Effector memory CD4-positive, alpha-beta T cell (primary cell): Measurements from ENCODE around the gene PSMA8.
"Not testable (repeated sequence)": the region's sequence is repeated elsewhere in the genome, so short reads cannot be mapped to it uniquely, and the experiment has no call there.

ENCODE experiments used
- DNase-seq, 3 donors: peaks; one replicate each; pipeline ENCODE4 v3.0.0-alpha.2; 2020
- H3K27ac ChIP-seq: 2 replicates; pipeline ENCODE4 v1.7.0; 2013; ENCODE audit warnings: mild to moderate bottlenecking, low read length, moderate library complexity; ENCODE audit not compliant: insufficient read depth, poor library complexity, severe bottlenecking
- H3K27me3 ChIP-seq: replicated peaks from 2 replicates; pipeline ENCODE4 v1.7.0; 2013; ENCODE audit warnings: mild to moderate bottlenecking, low read length; ENCODE audit not compliant: insufficient read depth, control insufficient read depth, poor library complexity, severe bottlenecking
- H3K36me3 ChIP-seq: 2 replicates; pipeline ENCODE4 v1.7.0; 2013; ENCODE audit warnings: mild to moderate bottlenecking, low read length, moderate library complexity; ENCODE audit not compliant: control insufficient read depth, insufficient read depth
- H3K4me1 ChIP-seq: 2 replicates; pipeline ENCODE4 v1.7.0; 2013; ENCODE audit warnings: low read length, mild to moderate bottlenecking; ENCODE audit not compliant: control insufficient read depth, insufficient read depth, poor library complexity, severe bottlenecking
- H3K4me3 ChIP-seq: 2 replicates; pipeline ENCODE4 v1.7.0; 2013; ENCODE audit warnings: low read length, low read depth, mild to moderate bottlenecking; ENCODE audit not compliant: insufficient read depth, poor library complexity, severe bottlenecking
- H3K9me3 ChIP-seq: 2 replicates; pipeline ENCODE4 v1.7.0; 2013; ENCODE audit warnings: mild to moderate bottlenecking, low read length, moderate library complexity; ENCODE audit not compliant: control insufficient read depth

Gene PSMA8

DNA sequence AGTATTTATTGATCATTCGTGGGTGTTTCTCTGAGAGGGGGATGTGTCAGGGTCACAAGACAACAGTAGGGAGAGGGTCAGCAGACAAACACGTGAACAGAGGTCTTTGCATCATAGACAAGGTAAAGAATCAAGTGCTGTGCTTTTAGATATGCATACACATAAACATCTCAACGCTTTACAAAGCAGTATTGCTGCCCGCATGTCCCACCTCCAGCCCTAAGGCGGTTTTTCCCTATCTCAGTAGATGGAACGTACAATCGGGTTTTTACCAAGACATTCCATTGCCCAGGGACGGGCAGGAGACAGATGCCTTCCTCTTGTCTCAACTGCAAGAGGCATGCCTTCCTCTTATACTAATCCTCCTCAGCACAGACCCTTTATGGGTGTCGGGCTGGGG lies 68.3 kb downstream of the PSMA8 start:
- not testable (repeated sequence) for DNase-seq, H3K4me1 ChIP-seq, H3K27ac ChIP-seq, H3K9me3 ChIP-seq, H3K4me3 ChIP-seq, H3K36me3 ChIP-seq, H3K27me3 ChIP-seq

GRCh38 chr18:26205318-26205717 lies 71.6 kb downstream of the PSMA8 start:
- Histone ChIP-seq H3K36me3 (no peaks in the 10 kb centered on the region), H3K27me3 (no peaks in the 10 kb centered on the region), H3K9me3 (no peaks in the 10 kb centered on the region), H3K4me1 (no peaks in the 10 kb centered on the region), H3K4me3 (no peak overlapping the region), H3K27ac (no peak overlapping the region)
- no peak for DNase-seq

DNA sequence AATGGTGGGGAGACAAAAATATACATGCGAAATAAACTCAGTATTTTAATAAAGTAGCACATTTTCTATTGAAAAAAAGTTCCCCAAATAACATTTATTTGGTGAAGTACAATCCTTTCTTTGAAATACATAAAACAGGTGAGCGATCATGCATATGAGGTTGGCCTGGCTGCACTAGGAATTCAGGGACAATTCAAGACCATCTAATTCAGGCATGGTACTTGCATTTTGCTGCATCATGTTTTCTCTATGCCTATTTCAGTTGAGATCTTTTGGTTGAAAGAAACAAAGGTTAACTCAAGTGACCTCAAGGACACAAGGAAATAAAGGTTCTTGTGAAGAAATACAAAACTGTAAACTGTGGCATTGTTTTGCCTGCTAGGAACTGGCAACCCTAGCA lies 72.8 kb downstream of the PSMA8 start:
- H3K27ac ChIP-seq, result no peak overlapping the region
- H3K27me3 ChIP-seq, result no peaks in the 10 kb centered on the region
- H3K4me1 ChIP-seq, result no peaks in the 10 kb centered on the region
- H3K36me3 ChIP-seq, result no peaks in the 10 kb centered on the region
- DNase-seq, result no peak
- H3K9me3 ChIP-seq, result no peaks in the 10 kb centered on the region
- no peak overlapping the region for H3K4me3 ChIP-seq

GRCh38 chr18:26207937-26208336 lies 74.3 kb downstream of the PSMA8 start:
- Histone ChIP-seq H3K27ac (no peak overlapping the region), H3K4me1 (no peaks in the 10 kb centered on the region), H3K9me3 (no peaks in the 10 kb centered on the region), H3K4me3 (no peak overlapping the region), H3K36me3 (no peaks in the 10 kb centered on the region), H3K27me3 (no peaks in the 10 kb centered on the region)
- no peak for DNase-seq

DNA sequence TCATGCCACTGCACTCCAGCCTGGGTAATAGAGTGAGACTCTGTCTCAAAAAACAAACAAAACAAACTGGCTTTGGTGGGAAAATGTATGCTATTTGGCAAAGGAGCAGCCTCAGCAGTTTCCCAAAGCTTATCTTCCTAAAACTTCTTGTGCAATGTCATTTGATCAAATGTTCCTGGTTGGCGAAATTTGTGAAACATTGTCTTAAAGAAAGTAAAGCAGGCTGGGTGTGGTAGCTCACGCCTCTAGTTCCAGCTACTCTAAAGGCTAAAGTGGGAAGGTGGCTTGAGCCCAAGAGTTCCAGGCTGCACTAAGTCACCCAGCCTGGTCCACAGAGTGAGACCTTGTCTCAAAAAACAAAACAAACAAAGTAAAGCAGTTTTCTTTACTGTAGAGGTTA lies 75.3 kb downstream of the PSMA8 start:
- no peak for DNase-seq
- no peaks in the 10 kb centered on the region for H3K4me1 ChIP-seq
- no peak overlapping the region for H3K4me3 ChIP-seq
- H3K27me3 ChIP-seq, result no peaks in the 10 kb centered on the region
- H3K36me3 ChIP-seq, result no peaks in the 10 kb centered on the region
- no peaks in the 10 kb centered on the region for H3K9me3 ChIP-seq
- H3K27ac ChIP-seq, result no peak overlapping the region

GRCh38 chr18:26210147-26210546 lies 76.5 kb downstream of the PSMA8 start:
- no peak overlapping the region for H3K27ac ChIP-seq
- no peaks in the 10 kb centered on the region for H3K36me3 ChIP-seq
- H3K9me3 ChIP-seq, result no peaks in the 10 kb centered on the region
- DNase-seq, result no peak
- no peak overlapping the region for H3K4me3 ChIP-seq
- no peaks in the 10 kb centered on the region for H3K27me3 ChIP-seq
- no peaks in the 10 kb centered on the region for H3K4me1 ChIP-seq

- Histone ChIP-seq H3K4me3 (peak overlapping the region; percentile 0), H3K27me3 (no peaks in the 10 kb centered on the region), H3K4me1 (no peaks in the 10 kb centered on the region), H3K27ac (peak overlapping the region; percentile 44), H3K9me3 (no peaks in the 10 kb centered on the region), H3K36me3 (no peaks in the 10 kb centered on the region)
- DNase-seq, result peak in 2 of 3 donors; percentile 5 to 8
These were observed 81.7 kb downstream of the PSMA8 start for GRCh38 chr18:26215247-26215970.

DNA sequence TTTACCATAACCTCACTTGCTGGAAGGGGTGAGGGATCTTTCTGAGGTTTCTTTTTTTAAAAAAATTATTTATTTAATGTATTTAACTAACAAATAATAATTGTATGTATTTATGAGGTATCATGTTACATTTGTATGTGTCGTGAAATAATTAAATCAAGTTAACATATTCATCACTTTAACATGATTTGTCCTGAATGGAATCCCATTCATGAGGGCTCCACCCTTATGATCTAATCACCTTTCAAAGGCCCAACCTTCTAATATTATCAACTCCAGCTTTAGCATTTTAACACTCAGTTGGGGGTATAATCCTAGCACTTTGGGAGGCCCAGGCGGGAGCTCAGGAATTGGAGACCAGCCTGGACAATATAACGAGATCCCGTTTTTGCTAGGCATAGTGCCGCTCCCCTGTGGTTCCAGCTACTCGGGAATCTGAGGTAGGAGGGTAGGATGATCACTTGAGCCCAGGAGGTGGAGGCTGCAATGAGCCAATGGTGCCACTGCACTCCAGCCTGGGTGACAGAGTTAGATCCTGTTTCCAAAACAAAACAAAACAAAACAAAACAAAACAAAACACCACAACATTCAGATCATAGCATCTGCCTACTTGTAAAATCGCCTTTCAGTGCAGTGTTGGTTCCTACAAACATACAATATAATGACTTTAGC lies 91.5 kb downstream of the PSMA8 start:
- no peaks in the 10 kb centered on the region for H3K27me3 ChIP-seq
- peaks cover 5% of the 10 kb centered on the region for H3K4me1 ChIP-seq
- no peak overlapping the region for H3K27ac ChIP-seq
- H3K9me3 ChIP-seq, result no peaks in the 10 kb centered on the region
- DNase-seq, result no peak
- no peaks in the 10 kb centered on the region for H3K36me3 ChIP-seq
- no peak overlapping the region for H3K4me3 ChIP-seq

GRCh38 chr18:26225915-26226228 lies 92.2 kb downstream of the PSMA8 start:
- no peaks in the 10 kb centered on the region for H3K27me3 ChIP-seq
- H3K27ac ChIP-seq, result peak overlapping the region; percentile 79
- peaks cover 5% of the 10 kb centered on the region for H3K4me1 ChIP-seq
- H3K9me3 ChIP-seq, result no peaks in the 10 kb centered on the region
- H3K36me3 ChIP-seq, result no peaks in the 10 kb centered on the region
- no peak for DNase-seq
- H3K4me3 ChIP-seq, result peak overlapping the region; percentile 83

- peaks cover 5% of the 10 kb centered on the region for H3K4me1 ChIP-seq
- H3K9me3 ChIP-seq, result no peaks in the 10 kb centered on the region
- H3K4me3 ChIP-seq, result peak within 1 kb of the TSS; percentile 83
- H3K27me3 ChIP-seq, result no peaks in the 10 kb centered on the region
- H3K36me3 ChIP-seq, result no peaks in the 10 kb centered on the region
- peak within 1 kb of the TSS; percentile 79 for H3K27ac ChIP-seq
- peak; percentile 84 to 90 (median 88) for DNase-seq
These were observed 92.8 kb downstream of the PSMA8 start, which contains the start of gene TAF4B for GRCh38 chr18:26226229-26227050. Gene TAF4B (plus strand): TSS chr18:26226445. CDS start chr18:26226934, 489 bp downstream.
